GM21390 (cell line): ENCODE measurements around the gene PTPRN2.

Experiments used
- ATAC-seq: cut with Tn5 transposase; IDR thresholded peaks from one replicate; pipeline ENCODE4 v1.9.1; 2021; ENCODE audit not compliant: unreplicated experiment

The PTPRN2 gene

DNA sequence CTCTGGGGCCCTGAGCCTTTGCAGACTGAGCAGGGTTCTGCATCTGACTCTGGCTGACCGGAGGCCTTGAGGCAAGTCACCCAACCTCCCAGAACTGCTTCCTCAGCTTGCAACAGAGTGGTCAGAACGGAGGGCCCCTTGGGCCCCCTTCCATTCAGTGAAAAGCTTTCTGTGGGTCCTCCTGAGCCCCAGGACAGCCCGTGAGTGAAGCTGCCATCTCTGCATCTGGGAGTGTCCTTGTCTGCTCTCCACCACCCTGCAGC lies 1026.2 kb downstream of the PTPRN2 start:
- no peak for ATAC-seq

DNA sequence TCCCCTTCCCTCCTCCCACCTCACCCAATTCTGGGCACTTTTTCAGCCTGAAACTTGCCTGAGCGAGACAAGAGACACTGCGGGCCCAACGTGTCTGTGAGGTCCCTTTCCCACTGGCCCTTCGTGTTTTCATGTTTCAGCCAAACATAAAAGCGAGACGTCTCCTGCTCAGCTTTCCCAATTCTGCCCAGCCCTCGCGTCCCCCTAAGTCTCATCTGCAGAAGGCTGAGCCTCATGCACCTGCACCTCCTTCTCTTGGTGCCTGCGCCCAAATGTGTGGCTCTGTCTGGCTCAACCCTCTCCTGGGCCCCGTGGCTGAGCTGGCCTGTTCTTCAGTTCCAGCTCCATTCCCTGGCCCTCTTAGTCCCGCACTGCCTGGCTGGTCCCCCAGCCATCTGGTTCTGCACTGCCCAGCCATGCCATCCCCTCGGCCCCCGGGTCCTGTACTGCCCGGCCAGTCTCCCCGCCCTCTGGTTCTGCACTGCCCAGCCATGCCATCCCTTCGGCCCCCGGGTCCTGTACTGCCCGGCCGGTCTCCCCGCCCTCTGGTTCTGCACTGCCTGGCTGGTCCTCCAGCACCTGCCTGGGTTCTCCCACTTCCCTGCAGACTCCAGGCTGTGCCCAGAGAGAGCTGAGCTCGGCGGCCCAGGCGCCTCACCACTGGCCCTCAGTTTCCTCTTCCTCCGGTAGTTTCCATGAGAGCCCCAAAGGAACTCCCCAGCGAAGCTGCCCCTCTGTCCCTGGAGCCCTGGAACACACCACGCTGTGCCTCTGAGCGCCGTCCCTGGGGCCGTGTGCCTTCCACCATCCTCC lies 1026.7 kb downstream of the PTPRN2 start:
- no peak for ATAC-seq

DNA sequence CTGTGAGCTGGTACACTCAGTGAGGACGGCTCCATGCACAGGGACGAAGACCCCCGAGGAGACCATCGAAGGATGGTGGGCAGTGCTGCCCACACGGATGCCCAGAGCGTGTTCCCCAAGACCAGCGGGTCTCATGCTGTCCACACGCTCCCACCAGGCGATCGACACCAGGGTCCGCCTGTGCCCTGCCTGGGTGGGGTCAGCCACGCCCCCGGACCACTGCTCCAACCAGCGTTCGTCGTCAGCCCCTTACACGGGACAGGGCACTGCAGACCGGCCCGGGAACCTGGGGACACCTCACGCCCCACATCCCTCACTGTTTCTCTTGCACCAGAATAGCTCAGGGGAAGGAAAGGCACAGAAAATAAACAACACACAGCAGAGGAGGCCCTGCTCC lies 1027.4 kb downstream of the PTPRN2 start:
- ATAC-seq = no peak

DNA sequence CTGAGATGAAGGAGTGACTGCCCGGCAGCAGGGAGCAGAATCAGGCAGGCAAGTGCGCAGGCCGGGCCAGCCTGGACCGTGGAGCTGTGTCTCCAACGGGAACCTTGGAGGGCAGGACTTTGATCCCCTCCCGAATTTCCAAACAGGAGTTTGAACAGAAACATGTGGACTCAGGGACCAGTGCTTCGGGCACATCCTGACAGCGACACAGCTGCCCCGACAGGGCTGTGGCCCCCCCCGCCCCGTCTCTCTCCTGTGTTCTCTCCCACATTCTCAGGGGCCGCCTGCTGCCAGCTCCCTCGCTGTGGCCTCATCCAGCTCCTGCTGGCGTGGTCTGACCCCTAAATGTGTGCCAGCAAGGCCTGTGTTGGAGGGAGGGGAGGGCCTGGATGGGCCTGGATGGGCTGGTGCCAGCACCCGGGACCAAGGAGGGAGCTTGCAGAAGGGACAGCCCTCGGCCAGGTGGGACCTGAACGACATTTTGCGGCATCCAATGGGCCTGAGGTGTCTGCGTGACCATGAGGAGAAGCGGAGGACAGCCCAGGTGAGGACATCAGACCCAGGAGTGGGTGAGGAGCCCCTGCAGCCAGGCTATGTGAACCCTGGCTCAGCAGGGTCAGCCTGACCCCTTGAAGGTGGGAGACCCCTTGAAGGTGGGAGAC lies 1027.9 kb downstream of the PTPRN2 start:
- ATAC-seq = no peak

DNA sequence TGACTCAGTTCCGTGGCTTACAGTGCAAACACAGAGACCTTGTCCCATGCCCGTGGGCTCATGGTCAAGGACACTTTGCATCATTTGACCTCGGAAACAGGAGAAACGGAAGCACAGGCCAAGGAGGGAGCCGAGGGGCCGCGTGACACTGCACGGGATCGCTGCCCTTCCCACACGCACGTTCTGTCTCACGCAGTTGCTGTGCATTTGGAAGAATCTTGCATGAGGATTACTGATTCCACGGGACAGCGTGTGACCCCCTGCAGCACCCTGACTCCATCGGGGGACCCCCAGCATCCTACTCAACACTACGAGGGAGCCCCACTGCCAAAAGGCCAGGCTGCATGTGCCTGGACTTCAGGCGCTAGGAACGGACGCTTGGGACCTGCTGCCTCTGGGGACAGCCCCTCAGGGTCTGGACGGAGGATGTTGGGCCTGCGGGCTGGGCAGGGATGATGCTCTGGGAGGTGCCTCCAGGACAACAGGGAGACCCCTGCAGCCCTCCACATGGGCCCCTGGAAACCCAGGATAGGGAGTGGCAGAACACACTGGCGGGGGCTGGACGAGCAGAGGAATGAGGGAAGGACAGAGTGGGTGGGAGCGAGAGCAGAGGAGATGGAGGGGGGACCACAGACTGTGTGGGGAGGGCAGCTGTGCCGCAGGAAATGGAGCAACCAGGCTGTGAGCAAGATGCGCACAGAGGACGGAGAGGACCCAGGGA lies 1028.6 kb downstream of the PTPRN2 start:
- no peak for ATAC-seq

DNA sequence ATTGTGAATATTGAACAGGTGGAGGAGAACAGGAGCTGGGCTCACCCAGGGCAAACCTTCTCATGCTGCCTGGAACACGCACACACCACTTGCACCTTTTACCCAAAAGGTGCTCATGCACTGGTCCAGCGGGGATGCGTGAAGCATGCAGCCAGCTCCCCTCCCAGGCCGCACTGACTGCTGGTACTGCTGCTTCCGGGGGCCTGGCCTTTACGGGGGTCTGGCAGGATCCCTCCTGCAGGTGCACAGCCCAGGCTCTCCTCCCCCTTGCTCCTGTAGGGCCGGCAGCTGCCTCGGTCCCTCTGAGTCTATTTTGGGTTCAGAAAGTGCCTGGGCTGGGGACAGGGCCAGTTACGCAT lies 1029.1 kb downstream of the PTPRN2 start:
- no peak for ATAC-seq

DNA sequence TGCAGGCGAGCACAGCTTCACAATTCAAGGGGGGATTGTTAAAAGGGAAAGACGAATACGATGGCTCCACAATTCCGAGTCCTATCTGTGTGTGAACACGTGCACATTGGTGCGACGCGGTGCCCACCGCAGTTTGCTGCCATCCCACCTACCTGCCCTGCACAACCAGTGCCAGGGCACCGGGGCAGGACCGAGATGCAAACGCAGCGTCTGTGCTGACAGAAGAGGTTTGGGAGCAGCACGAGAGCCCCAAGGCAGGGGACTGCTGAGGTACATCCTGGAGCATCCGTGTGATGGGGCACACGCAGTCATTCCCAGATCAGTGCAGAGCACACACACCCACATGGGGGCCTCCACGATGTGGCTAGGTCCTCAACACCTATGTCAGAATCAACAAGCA lies 1029.6 kb downstream of the PTPRN2 start:
- no peak for ATAC-seq

DNA sequence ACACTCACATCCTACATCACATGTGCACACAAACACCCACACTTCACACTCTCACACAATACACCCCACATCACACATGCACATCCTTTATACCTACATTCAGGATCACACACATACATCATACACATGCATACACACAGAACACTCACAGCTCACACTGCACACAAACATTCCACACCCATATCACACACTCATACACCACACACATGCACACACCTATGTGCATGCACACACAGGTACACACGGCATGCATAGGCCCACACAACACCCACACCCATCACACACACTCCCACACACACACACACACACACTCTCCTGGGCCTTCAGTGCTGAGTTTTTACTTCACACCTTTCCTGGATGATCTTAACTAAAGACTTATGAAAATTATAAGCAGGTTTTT lies 1030.4 kb downstream of the PTPRN2 start:
- ATAC-seq = no peak

DNA sequence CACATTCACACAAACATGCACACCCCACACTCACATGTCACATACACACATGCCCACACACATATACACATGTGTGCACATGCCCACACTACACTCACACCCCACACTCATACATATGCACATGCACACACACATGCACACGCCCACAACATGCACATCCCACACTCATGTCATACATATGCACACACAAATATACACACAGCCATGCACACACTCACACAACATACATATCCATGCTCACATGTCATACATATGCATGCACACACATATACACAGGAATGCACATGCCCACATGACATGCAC lies 1031.0 kb downstream of the PTPRN2 start:
- no peak for ATAC-seq

DNA sequence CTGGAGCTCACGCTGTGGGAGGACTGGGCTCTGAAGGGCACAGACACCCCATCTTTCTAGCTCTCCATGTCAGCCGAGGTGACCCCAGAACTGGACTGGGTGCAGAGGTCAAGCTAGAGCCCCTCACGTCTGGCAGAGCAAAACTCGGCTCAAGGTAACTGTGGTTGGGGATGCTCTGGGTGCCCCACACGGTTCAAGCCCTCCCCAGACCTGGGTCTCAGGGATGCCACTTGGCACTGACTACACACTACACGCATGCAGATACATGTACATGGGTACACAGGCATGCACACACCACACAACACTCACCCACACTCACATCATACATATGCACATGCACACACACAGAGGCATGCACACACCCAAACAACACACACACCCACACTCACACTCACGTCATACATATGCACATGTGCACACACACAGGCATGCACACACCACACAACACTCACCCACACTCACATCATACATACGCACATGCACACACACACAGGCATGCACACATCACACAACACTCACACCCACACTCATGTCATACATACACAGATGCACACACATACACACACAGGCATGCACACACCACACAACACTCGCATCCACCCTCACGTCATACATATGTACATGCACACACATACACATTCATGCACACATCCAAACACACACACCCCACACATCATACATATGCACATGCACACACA lies 1031.5 kb downstream of the PTPRN2 start:
- ATAC-seq = no peak

DNA sequence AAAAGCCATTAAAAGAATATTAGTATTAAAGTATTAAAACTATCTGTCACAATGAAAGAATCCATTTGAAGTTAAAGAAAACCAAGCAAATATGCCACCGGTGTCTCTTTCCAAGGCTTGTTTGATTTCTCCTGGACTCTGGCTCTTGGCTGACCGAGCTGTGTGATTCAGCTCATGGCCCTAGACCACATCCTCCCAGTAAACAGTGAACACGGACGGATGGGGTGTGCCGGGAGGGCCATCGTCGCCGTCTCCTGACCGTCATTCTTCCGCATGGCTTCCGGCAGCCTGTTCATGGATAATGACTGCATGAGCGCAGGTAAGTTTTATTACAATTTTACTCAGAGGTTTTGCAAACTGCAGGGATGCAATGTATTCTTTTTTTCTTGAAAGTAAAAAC lies 1032.3 kb downstream of the PTPRN2 start:
- no peak for ATAC-seq

DNA sequence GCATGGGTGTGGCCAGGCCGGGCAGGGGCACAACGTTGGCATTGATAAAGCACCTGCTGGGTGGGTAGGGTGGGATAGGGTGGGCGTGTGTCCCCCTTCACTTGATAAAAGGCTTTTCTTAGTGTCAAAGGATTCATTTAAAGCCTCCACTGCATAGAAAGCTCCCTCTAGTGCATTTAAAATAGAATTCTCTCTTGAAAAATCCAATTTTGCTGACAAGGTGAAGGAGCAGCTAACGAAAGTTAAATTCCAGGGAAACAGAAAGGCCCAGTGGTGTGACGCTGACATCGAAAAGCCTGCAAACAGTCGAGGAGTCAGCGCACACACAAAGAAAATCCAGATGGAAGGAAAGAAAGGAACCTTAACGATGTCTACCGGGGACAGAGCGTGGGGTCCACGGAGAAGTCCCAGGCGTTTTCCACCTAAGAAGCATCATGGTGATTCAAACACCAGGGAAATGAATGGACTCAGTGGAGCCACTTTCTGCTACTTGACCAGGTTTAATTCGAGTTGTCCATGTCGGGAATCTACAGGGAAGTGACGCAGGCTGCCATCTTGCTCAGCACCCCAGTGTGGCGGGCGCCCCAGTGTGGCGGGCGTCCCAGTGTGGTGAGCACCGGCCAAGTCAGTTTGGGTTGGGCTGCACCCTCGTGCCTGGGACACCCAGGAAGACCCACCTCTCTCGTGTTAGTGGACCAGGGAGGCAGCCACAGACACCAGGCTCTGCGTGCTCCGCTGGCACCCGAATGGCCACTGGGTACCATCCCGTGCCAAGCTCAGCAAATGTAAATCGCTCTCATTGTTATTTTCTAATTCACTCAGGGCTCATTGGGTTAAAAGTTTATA lies 1033.0 kb downstream of the PTPRN2 start:
- no peak for ATAC-seq

DNA sequence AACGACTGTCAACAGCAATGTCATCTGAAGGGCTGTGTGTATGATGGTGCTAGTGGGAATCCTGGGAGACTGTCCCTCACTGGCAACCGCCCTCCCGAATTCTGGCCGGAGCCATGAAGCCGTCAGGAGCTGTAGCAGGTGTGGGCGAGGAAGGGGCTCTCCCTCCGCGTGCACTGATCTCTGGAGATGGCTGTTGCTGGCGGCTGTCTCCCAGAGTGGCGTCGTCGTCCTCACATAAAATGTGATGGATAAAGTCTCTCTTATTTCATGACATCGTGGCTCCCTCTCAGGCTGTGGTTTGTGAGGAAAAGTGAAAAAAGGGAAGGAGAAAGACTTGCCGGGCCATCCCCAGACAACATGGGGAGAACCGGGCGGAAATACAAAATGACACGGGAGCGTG lies 1034.4 kb downstream of the PTPRN2 start:
- no peak for ATAC-seq

DNA sequence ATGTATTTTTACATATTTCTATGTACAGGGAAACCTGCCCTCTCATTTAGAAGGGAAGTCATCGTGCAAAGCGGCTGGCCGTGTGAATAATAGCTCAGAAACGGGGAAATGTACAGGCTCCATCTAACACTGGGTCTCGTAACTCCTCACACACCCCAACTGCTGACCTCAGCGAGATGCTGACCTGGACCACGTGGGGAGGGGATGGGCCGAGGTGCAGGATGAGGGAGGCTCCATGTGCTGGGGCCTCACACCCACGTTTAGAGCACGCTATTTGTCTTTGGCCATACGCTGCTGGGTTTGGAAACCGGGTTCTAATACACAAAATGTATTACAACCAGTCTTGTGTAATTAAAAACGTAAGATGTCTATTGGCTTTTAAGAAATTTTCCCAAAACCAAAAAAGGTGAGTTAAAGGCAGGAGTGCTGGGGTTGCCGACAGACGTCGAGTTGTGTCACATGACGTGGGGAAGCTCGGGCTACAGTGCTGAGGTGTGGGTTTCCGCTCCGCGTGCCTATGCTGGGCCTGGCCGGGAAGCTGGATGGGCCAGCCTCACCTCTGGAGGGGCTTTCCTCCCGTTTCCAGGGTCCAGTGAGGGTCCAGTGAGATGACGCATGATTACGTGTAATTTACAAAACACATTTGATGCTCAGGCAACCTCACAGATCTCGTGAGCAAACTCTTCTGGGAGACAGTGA lies 1035.2 kb downstream of the PTPRN2 start:
- no peak for ATAC-seq

DNA sequence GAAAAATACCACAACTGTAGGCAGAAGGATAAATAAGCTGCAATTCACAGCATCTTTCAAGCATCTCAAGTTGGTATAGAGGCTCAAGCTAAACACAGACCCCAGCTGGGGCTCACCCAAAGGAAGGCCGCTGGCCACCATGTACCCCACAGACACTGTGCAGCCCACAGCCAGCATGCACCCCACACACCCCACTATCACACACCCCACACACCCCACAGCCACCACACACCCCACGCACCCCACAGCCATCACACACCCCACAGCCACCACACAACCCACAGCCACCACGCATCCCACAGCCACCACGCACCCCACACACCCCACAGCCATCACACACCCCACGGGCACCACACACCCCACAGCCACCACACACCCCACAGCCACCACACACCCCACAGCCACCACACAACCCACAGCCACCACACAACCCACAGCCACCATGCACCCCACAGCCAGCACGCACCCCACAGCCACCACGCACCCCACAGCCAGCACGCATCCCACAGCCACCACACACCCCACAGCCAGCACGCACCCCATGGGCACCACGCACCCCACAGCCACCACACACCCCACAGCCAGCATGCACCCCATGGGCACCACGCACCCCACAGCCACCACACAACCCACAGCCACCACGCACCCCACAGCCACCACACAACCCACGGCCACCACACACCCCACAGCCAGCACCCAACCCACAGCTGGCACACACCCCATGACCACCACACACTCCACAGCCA lies 1036.1 kb downstream of the PTPRN2 start:
- no peak for ATAC-seq

DNA sequence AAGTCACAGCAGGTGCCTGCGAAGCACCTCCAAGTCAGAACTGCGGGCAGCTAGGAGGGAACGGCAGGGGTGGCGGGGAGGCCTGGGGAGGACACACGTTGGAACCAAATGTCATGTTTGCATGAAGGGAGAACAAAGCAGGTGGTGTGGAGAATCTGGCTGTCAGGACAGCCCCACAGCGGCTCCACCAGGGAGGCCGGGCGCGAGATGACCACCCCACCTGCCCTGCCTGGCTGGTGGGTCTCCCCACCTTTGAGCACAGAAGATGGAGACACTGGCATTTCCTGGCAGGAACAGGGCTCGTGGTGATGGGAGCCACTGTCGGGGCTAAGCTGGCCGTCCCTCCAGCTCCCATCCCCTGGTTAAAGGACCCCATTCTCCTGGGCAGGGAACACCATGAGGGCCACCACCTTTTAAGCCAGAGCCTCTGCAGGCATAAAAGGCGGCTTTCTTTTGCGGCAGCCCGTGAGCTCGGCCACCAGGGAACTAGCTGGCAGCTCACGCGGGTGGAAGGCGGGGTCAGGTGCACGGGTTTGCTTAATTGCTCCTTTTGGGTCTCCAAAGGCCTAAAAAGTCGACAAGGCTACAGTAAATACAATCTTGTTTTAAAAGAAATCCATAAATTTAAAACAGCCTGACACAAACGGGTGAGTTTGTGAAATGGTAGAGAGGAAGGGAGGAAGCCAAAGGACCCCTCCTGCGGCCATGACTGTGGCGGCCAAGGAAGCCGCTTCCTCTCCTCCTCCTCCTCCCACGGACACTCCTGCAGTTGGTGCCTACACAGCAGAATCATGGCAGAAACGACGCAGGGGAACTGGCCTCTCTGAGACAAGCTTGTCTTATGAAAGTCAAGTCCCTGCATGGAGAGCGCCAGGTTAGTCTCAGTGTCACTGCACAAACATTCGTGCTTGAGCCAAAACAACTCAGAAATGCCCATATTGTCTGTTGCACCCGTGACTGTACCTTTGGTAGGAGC lies 1037.0 kb downstream of the PTPRN2 start:
- ATAC-seq = no peak

DNA sequence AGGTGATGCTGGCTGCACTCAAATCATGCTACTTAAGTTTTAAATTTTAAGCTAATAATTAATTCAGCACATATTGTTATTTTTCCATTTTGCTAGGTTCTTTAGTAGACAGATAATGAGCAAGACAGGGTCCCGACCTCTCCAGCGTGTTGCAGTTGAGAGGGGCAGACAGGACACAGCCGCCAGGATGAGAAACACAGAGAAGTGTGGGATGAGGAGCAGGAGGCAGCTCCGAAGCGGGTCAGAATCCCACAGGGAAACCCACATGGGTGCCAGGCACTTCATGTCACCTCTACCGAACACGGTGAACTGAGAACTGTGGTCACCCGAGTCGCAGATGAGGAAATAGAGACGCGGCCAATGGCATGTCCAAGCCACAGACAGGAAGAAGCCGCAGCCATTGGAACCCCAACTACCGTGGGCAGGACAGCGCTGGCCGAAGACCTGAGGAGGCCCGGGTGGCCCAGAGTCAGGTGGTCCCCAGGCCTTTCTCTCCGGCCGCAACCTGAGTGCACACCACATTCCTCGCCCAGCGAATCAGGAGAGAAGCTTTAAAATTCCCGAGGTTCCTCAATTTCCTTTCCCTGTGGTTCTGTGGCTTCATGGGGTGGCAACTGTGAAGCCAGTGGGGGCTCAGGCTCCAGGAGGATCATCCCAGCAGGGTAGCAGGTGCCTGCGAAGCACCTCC lies 1037.9 kb downstream of the PTPRN2 start:
- no peak for ATAC-seq

DNA sequence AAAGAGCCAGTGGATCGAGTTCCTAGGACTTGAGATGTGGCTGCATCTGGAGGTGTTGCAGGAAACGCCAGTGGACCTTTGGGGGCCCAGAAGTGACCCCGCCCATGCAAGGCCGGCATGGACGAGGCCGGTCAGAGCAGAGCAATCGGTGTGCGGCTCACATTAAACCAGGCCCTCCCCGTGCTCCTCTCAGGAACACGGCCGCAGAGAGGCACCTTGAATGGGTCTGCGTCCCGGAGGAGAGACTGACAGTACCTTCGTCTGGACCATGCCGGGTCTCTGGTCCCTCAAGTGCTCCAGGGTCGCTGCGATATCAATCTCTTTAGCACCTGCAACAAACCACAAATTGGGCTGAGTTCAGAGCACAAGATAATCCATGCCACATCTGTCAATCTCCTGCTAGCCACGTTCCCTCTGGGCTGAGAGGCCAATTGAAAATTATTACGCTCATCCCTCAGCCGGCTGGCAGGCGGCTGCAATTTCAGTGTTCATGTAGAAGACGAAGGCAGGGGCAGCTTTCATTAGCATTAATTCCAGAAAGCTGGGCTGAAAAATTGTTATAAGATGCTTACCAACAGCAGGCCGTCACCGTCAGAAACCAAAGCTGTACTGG lies 1038.8 kb downstream of the PTPRN2 start:
- no peak for ATAC-seq
